Ascending aorta (tissue), 2 donors: Measurements from ENCODE around the gene ACTL8. TPM values are rescaled to one million over a fixed set of nuclear protein-coding genes. Genes with fewer than 3 reads are reported as not detected.

Experiments used
- DNase-seq, 2 donors: peaks; one replicate each; pipeline ENCODE4 v3.0.0-alpha.2; 2019; ENCODE audit warnings: low spot score in 2 of 2
- H3K27ac ChIP-seq, 2 donors: fragments of 200-600 bp; sonication (generic); one replicate each; pipeline ENCODE4 v1.5.1; 2016 to 2017; ENCODE audit warnings: mild to moderate bottlenecking in 1 of 2
- H3K27me3 ChIP-seq: fragments of 200-600 bp; sonication (generic); one replicate; pipeline ENCODE4 v1.5.1; 2017
- H3K36me3 ChIP-seq, 2 donors: fragments of 200-600 bp; sonication (generic); one replicate each; pipeline ENCODE4 v1.5.1; 2016
- H3K4me1 ChIP-seq, 2 donors: fragments of 200-600 bp; sonication (generic); one replicate each; pipeline ENCODE4 v1.5.1; 2016 to 2017; ENCODE audit warnings: mild to moderate bottlenecking in 1 of 2
- H3K4me3 ChIP-seq, 2 donors: fragments of 200-600 bp; sonication (generic); one replicate each; pipeline ENCODE4 v1.5.1; 2016 to 2017; ENCODE audit warnings: mild to moderate bottlenecking in 1 of 2
- H3K9me3 ChIP-seq, 2 donors: fragments of 200-600 bp; sonication (generic); one replicate each; pipeline ENCODE4 v1.5.1; 2016
- intact Hi-C: fragments of 100-400 bp; cut with DNase I; formaldehyde crosslinking; loops from one replicate; pipeline ENCODE4 v1.15.1; 2023
- total RNA-seq: library from RNA; depleted of rRNA; stranded (reverse); fragments of >200 nt; gene quantifications from one replicate; pipeline ENCODE4 v1.1.0, GENCODE V29; 2016
- TF ChIP-seq, protein P1 (sequence below), 3 experiments: fragments of 200-600 bp in 2 of 3; fragments of 450-650 bp in 1 of 3; sonication (generic) in 2 of 3; IDR thresholded peaks; one replicate each; pipeline ENCODE4 v1.5.1; 2016 to 2019; ENCODE audit warnings: antibody characterized with exemption in 3 of 3, mild to moderate bottlenecking in 1 of 3, moderate library complexity in 1 of 3

Gene ACTL8
- total RNA-seq, 1 donor from 2014 or later: not detected

- no peak for DNase-seq
- H3K4me3 ChIP-seq: no peak overlapping the region
- TF ChIP-seq, protein P1, sequence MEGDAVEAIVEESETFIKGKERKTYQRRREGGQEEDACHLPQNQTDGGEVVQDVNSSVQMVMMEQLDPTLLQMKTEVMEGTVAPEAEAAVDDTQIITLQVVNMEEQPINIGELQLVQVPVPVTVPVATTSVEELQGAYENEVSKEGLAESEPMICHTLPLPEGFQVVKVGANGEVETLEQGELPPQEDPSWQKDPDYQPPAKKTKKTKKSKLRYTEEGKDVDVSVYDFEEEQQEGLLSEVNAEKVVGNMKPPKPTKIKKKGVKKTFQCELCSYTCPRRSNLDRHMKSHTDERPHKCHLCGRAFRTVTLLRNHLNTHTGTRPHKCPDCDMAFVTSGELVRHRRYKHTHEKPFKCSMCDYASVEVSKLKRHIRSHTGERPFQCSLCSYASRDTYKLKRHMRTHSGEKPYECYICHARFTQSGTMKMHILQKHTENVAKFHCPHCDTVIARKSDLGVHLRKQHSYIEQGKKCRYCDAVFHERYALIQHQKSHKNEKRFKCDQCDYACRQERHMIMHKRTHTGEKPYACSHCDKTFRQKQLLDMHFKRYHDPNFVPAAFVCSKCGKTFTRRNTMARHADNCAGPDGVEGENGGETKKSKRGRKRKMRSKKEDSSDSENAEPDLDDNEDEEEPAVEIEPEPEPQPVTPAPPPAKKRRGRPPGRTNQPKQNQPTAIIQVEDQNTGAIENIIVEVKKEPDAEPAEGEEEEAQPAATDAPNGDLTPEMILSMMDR (IDR thresholded peaks at IDR 0.05): no peak
Measured at GRCh38 chr1:17865912-17866739, 111.0 kb downstream of the ACTL8 start.

GRCh38 chr1:17866740-17867029 lies 111.6 kb downstream of the ACTL8 start:
- DNase-seq: no peak
- H3K9me3 ChIP-seq: no peaks in the 10 kb centered on the region
- TF ChIP-seq, protein P1 (IDR thresholded peaks at IDR 0.05): no peak
- no peak overlapping the region for H3K4me3 ChIP-seq
- H3K4me1 ChIP-seq: no peaks in the 10 kb centered on the region
- no peaks in the 10 kb centered on the region for H3K27me3 ChIP-seq
- intact Hi-C loops: no loop called here
- no peak overlapping the region for H3K27ac ChIP-seq
- H3K36me3 ChIP-seq: no peaks in the 10 kb centered on the region

More at GRCh38 chr1:17865912-17866739, 111.0 kb downstream of the ACTL8 start:
- Histone ChIP-seq H3K27ac (no peak overlapping the region), H3K27me3 (no peaks in the 10 kb centered on the region), H3K36me3 (no peaks in the 10 kb centered on the region), H3K4me1 (no peaks in the 10 kb centered on the region), H3K9me3 (no peaks in the 10 kb centered on the region)
- intact Hi-C loops: no loop called here

DNA sequence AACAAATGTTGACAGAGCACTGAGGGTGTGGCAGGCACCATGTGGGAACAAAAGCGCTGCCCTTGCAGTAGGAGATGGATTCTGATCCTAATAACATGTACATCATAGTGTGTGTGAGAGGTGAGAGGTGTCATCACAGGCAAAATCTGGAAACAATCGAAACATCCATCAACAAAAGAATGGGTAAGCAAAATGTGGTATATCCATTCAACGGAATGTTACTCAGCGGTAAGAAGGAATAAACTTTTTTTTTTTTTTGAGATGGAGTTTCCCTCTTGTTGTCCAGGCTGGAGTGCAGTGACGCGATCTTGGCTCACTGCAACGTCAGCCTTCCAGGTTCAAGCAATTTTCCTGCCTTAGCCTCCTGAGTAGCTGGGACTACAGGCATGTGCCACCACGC lies 112.3 kb downstream of the ACTL8 start:
- no peak overlapping the region for H3K27ac ChIP-seq
- no peaks in the 10 kb centered on the region for H3K4me1 ChIP-seq
- intact Hi-C loops: no loop called here
- no peak overlapping the region for H3K4me3 ChIP-seq
- DNase-seq: no peak
- TF ChIP-seq, protein P1 (IDR thresholded peaks at IDR 0.05): no peak
- no peaks in the 10 kb centered on the region for H3K36me3 ChIP-seq
- no peaks in the 10 kb centered on the region for H3K9me3 ChIP-seq
- no peaks in the 10 kb centered on the region for H3K27me3 ChIP-seq

DNA sequence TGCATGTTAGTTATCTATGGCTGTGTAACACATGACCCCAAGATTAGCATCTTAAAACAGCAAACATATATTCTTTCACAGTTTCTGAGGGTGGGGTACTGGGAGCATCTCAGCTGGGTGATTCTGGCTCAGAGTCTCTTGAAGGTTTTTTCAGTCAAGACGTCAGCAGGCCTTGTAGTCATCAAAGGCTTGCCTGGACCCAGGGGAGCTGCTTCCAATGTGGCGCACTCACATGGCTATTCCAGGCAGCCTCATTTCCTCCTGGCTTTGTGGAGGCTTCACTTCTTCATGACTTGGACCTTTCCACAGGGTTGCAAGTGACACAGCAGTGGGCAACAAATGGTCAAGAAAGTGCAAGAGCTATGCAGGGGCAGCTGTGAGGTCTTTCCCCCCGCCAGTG lies 114.7 kb downstream of the ACTL8 start:
- TF ChIP-seq, protein P1 (IDR thresholded peaks at IDR 0.05): no peak
- H3K27me3 ChIP-seq: no peaks in the 10 kb centered on the region
- H3K27ac ChIP-seq: no peak overlapping the region
- no peak for DNase-seq
- no peak overlapping the region for H3K4me3 ChIP-seq
- H3K9me3 ChIP-seq: no peaks in the 10 kb centered on the region
- intact Hi-C loops: no loop called here
- no peaks in the 10 kb centered on the region for H3K4me1 ChIP-seq
- no peaks in the 10 kb centered on the region for H3K36me3 ChIP-seq

DNA sequence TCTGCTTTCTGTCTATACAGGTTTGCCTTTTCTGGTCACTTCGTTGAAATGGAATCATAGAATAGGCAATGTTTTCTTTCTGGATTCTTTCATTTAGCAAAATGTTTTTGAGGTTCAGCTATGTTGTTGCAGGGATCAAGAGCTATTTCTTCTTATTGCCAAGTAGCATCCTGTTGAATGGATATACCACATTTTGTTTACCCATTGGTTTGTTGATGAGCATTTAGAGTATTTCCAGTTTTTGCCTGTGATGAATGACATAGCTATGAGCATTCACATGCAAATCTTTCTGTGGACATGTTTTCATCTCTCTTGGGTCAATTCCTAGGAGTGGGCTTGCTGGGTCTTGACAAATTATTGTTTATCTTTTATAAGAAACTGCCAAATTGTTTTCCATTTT lies 115.5 kb downstream of the ACTL8 start:
- no peaks in the 10 kb centered on the region for H3K27me3 ChIP-seq
- H3K27ac ChIP-seq: no peak overlapping the region
- no peaks in the 10 kb centered on the region for H3K9me3 ChIP-seq
- DNase-seq: no peak
- H3K4me3 ChIP-seq: no peak overlapping the region
- intact Hi-C loops: no loop called here
- H3K4me1 ChIP-seq: no peaks in the 10 kb centered on the region
- H3K36me3 ChIP-seq: no peaks in the 10 kb centered on the region
- TF ChIP-seq, protein P1 (IDR thresholded peaks at IDR 0.05): no peak
